K562 (cell line): ENCODE data around the gene KRT80. TPM values are rescaled to one million over a fixed set of nuclear protein-coding genes. Genes with fewer than 3 reads are reported as not detected.

Source experiments
- ATAC-seq: fragments of 200-7000 bp; cut with Tn5 transposase; 3 replicates; pipeline ENCODE4 v1.9.1; 2020; ENCODE audit warnings: moderate library complexity
- BruUV-seq: library from RNA; stranded (reverse); fragments of 400-500 nt; replicated peaks from 2 replicates; lab custom pipeline; 2021; lab: Mats Ljungman, UMichigan
- CTCF ChIA-PET: fragments of 300-600 bp; formaldehyde crosslinking; extraction: SDS; loops from one replicate; lab custom pipeline; 2021; ENCODE audit warnings: low intra/inter-chr PET ratio; lab: Yijun Ruan, JAX
- POLR2A ChIA-PET: fragments of 300-600, 350-650 bp; sonication (Branson Sonifier 250); formaldehyde crosslinking; extraction: SDS; loops from one replicate; lab custom pipeline; 2021; ENCODE audit warnings: antibody characterized with exemption, inconsistent platforms; lab: Yijun Ruan, JAX
- DNase-seq, 4 experiments: peaks; one replicate each; pipeline versions ENCODE4 v3.0.0 to v3.0.0-alpha.2; 2011 to 2018; ENCODE audit warnings: low spot score in 3 of 4, mixed read lengths in 3 of 4; ENCODE audit errors: extremely low read depth in 1 of 4
- FAIRE-seq: peaks from 2 replicates; lab custom pipeline; 2011; peaks lifted over from hg19 to GRCh38; lab: Jason Lieb, UNC
- H2AFZ ChIP-seq: 2 replicates; pipeline ENCODE4 v1.6.0; 2011; ENCODE audit warnings: low read depth, low read length, control low read depth, inconsistent platforms
- H3K27ac ChIP-seq: fragments of 200-600 bp; 3 replicates; pipeline ENCODE4 v1.8.0; 2011; ENCODE audit warnings: low read depth, mild to moderate bottlenecking, control low read depth, inconsistent platforms, low read length, moderate library complexity, mixed read lengths; ENCODE audit errors: extremely low read depth
- H3K27me3 ChIP-seq, 2 experiments: fragments of 300-600 bp in 1 of 2; 2 replicates in 1 of 2; 3 replicates in 1 of 2; pipeline versions ENCODE4 v1.6.0 to v1.8.0; 2011; ENCODE audit warnings: inconsistent platforms in 2 of 2, low read length in 2 of 2, mild to moderate bottlenecking in 1 of 2, mixed read lengths in 1 of 2, moderate library complexity in 1 of 2; ENCODE audit not compliant: control insufficient read depth in 2 of 2, insufficient read depth in 2 of 2
- H3K36me3 ChIP-seq: fragments of 300-600 bp; 3 replicates; pipeline ENCODE4 v1.8.0; 2011; ENCODE audit warnings: mild to moderate bottlenecking, low read length, inconsistent platforms; ENCODE audit not compliant: control insufficient read depth, insufficient read depth
- H3K4me1 ChIP-seq, 2 experiments: fragments of 200-600 bp in 1 of 2; replicated peaks in 1 of 2; 2 replicates in 1 of 2; 3 replicates in 1 of 2; pipeline versions ENCODE4 v1.5.1 to v1.8.0; 2011; ENCODE audit warnings: inconsistent platforms in 2 of 2, low read length in 2 of 2, mild to moderate bottlenecking in 1 of 2, mixed read lengths in 1 of 2, moderate library complexity in 1 of 2; ENCODE audit not compliant: control insufficient read depth in 2 of 2, insufficient read depth in 2 of 2
- H3K4me2 ChIP-seq: 2 replicates; pipeline ENCODE4 v1.6.1; 2011; ENCODE audit warnings: low read length, control low read depth, inconsistent platforms, mixed read lengths; ENCODE audit not compliant: insufficient read depth
- H3K4me3 ChIP-seq: fragments of 200-600 bp; sonication (generic), shearing (Covaris generic); 2 replicates; pipeline ENCODE4 v1.5.1; 2016; ENCODE audit warnings: control low read depth, inconsistent platforms
- H3K79me2 ChIP-seq: fragments of 200-600 bp; 3 replicates; pipeline ENCODE4 v1.8.0; 2011; ENCODE audit warnings: low read length, inconsistent platforms; ENCODE audit not compliant: control insufficient read depth, insufficient read depth
- H3K9ac ChIP-seq, 2 experiments: 2 replicates each; pipeline versions ENCODE4 v1.6.0 to v1.6.1; 2011; ENCODE audit warnings: low read depth in 2 of 2, low read length in 2 of 2, control low read depth in 1 of 2, inconsistent platforms in 1 of 2, mild to moderate bottlenecking in 1 of 2, mixed read lengths in 1 of 2; ENCODE audit not compliant: insufficient read depth in 1 of 2
- H3K9me1 ChIP-seq: one replicate; pipeline ENCODE4 v1.6.0; 2011; ENCODE audit warnings: inconsistent platforms, mild to moderate bottlenecking, low read length, moderate library complexity; ENCODE audit not compliant: control insufficient read depth, insufficient read depth
- H3K9me3 ChIP-seq: replicated peaks from 2 replicates; pipeline ENCODE4 v1.5.1; 2011; ENCODE audit warnings: low read depth, low read length, inconsistent platforms; ENCODE audit not compliant: control insufficient read depth, insufficient read depth
- H4K20me1 ChIP-seq: replicated peaks from 2 replicates; pipeline ENCODE4 v1.6.1; 2011; ENCODE audit warnings: low read length, inconsistent platforms, mixed read lengths; ENCODE audit not compliant: control insufficient read depth, insufficient read depth
- BMI1 ChIP-seq: fragments of 150-350 bp; IDR thresholded peaks from 2 replicates; pipeline ENCODE4 v1.6.1; 2014; ENCODE audit warnings: low read length
- HINFP ChIP-seq: fragments of 450-650 bp; conservative IDR thresholded peaks from 2 replicates; pipeline ENCODE4 v1.6.1; 2016; ENCODE audit warnings: missing genetic modification characterization, low read depth, mild to moderate bottlenecking, control low read depth, missing compliant biosample characterization
- HMG20B ChIP-seq: fragments of 250-450 bp; sonication (Bioruptor Pico); IDR thresholded peaks from 2 replicates; pipeline ENCODE4 v1.5.0; 2021; ENCODE audit warnings: mild to moderate bottlenecking
- SAFB2 ChIP-seq: fragments of 200-400 bp; formaldehyde crosslinking; IDR thresholded peaks from 2 replicates; pipeline ENCODE4 v1.6.1; 2018; ENCODE audit warnings: borderline replicate concordance, low read length, low read depth, moderate library complexity; ENCODE audit not compliant: severe bottlenecking
- SMARCE1 ChIP-seq: fragments of 450-650 bp; IDR thresholded peaks from 2 replicates; pipeline ENCODE4 v1.7.1; 2016; ENCODE audit warnings: mild to moderate bottlenecking
- TEAD1 ChIP-seq, 2 experiments: fragments of 450-650 bp in 1 of 2; sonication (generic) in 1 of 2; formaldehyde crosslinking; IDR thresholded peaks; 2 replicates each; pipeline versions ENCODE4 v1.4.0 to v1.8.0; 2020 to 2022; ENCODE audit warnings: mild to moderate bottlenecking in 2 of 2, missing genetic modification reagents in 1 of 2
- whole genome bisulfite sequencing: fragments of 100-300 bp; shearing (Covaris generic); methylation state at CpG from one replicate; pipeline ENCODE4 v1.1.6; 2016; ENCODE audit warnings: low coverage, mixed read lengths; ENCODE audit not compliant: insufficient coverage; ENCODE audit errors: missing lambda C conversion rate; 5-methylcytosine and 5-hydroxymethylcytosine counted together
- in situ Hi-C: fragments of 300-500 bp; cut with MboI; formaldehyde crosslinking; loops from 4 replicates; pipeline ENCODE4 v1.15.0; 2018; ENCODE audit warnings: inconsistent platforms, mixed read lengths
- intact Hi-C: fragments of 100-400 bp; cut with micrococcal nuclease; formaldehyde crosslinking; loops from 2 replicates; pipeline ENCODE4 v1.14.2; 2022
- polyA plus RNA-seq, 8 experiments: library from polyadenylated mRNA; depleted of rRNA in 4 of 8; stranded (reverse) in 5 of 8; unstranded in 3 of 8; fragments of >200 nt; fragmentation: Nextera tagmentation in 2 of 8; fragmentation: Illumina TruSeq in 1 of 8; extraction: Ambion mirVana in 2 of 8; extraction: Trizol in 1 of 8; gene quantifications; 2 replicates each; pipeline versions ENCODE4 v1.2.1 to v1.2.3, GENCODE V29; 2011 to 2014; ENCODE audit warnings: inconsistent platforms in 1 of 8, missing spikeins in 1 of 8
- total RNA-seq, 7 experiments: library from RNA; depleted of rRNA in 6 of 7; stranded (reverse); fragments of >200 nt in 6 of 7; fragmentation: Illumina TruSeq in 2 of 7; extraction: Trizol in 2 of 7; gene quantifications; 2 replicates each; pipeline versions ENCODE4 v1.2.1 to v1.2.3, GENCODE V29; 2011 to 2021; ENCODE audit warnings: low replicate concordance in 1 of 7

The KRT80 gene
- total and polyA plus RNA-seq, 9 of the 15 experiments (the other 6 are each of a cell fraction or from before 2014, with no cell fraction given): not detected

- no peaks in the 10 kb centered on the region for H3K79me2 ChIP-seq
- H3K9ac ChIP-seq: no peak overlapping the region
- CTCF ChIA-PET: no interaction called here
- FAIRE-seq (no peak), ATAC-seq (no peak), DNase-seq (no peak)
- in situ Hi-C loops (no loop called here), intact Hi-C loops (no loop called here)
- no peaks in the 10 kb centered on the region for H3K36me3 ChIP-seq
- no TSS peak for BruUV-seq
- no peak overlapping the region for H3K27ac ChIP-seq
- H3K4me3 ChIP-seq: no peak overlapping the region
- H3K4me1 ChIP-seq: no peaks in the 10 kb centered on the region
- POLR2A ChIA-PET: interaction anchor here (1.1 kb wide), 1 partner anchor 12 kb away, joined by 4 read pairs; no protein-coding TSS in a partner anchor
- H4K20me1 ChIP-seq: peaks cover 21% of the 10 kb centered on the region
- no peak overlapping the region for H2AFZ ChIP-seq
- H3K27me3 ChIP-seq: peaks cover 14 to 62% of the 10 kb centered on the region in 2 experiments; a peak in 4 of 5 replicates
- no peak overlapping the region for H3K4me2 ChIP-seq
- H3K9me3 ChIP-seq: no peaks in the 10 kb centered on the region
- peaks cover 4% of the 10 kb centered on the region for H3K9me1 ChIP-seq
- TF ChIP-seq BMI1 (no peak), HINFP (tag) (no peak), SAFB2 (no peak), SMARCE1 (no peak), TEAD1 (CRISPR knock-in tag; IDR thresholded peaks at IDR 0.05) (no peak), HMG20B (CRISPR knock-in tag) (no peak)
- WGBS: under 1% methylated on average over 18 of the region's 18 CpGs
Observed at GRCh38 chr12:52208424-52209165, 16.8 kb upstream of the KRT80 start.
